H9 (cell line): ENCODE measurements around the gene KCNA2. TPM values are rescaled to one million over a fixed set of nuclear protein-coding genes. Genes with fewer than 3 reads are reported as not detected.

ENCODE experiments used
- DNase-seq: peaks from one replicate; pipeline ENCODE4 v3.0.0-alpha.2; 2017
- H2AFZ ChIP-seq: one replicate; pipeline ENCODE4 v1.6.1; 2013; ENCODE audit warnings: mild to moderate bottlenecking, low read length, control low read depth, moderate library complexity
- H2AK5ac ChIP-seq: 2 replicates; pipeline ENCODE4 v1.6.1; 2013; ENCODE audit warnings: low read length, control low read depth, mixed read lengths; ENCODE audit not compliant: insufficient read length
- H2BK120ac ChIP-seq: one replicate; pipeline ENCODE4 v1.6.1; 2013; ENCODE audit warnings: low read depth, mild to moderate bottlenecking, low read length, control low read depth, inconsistent platforms; ENCODE audit not compliant: poor library complexity, severe bottlenecking
- H2BK12ac ChIP-seq: 2 replicates; pipeline ENCODE4 v1.6.1; 2013; ENCODE audit warnings: low read length, control low read depth, mixed read lengths, low read depth; ENCODE audit not compliant: insufficient read length
- H2BK15ac ChIP-seq: 2 replicates; pipeline ENCODE4 v1.6.1; 2013; ENCODE audit warnings: low read depth, low read length, control low read depth
- H2BK20ac ChIP-seq: one replicate; pipeline ENCODE4 v1.6.1; 2013; ENCODE audit warnings: low read depth, mild to moderate bottlenecking, low read length, control low read depth, inconsistent platforms; ENCODE audit not compliant: poor library complexity, severe bottlenecking
- H2BK5ac ChIP-seq: 2 replicates; pipeline ENCODE4 v1.6.1; 2013; ENCODE audit warnings: low read length, control low read depth, mixed read lengths; ENCODE audit not compliant: insufficient read length
- H3K14ac ChIP-seq: 2 replicates; pipeline ENCODE4 v1.6.1; 2013; ENCODE audit warnings: low read length, control low read depth; ENCODE audit not compliant: insufficient read depth
- H3K18ac ChIP-seq: 2 replicates; pipeline ENCODE4 v1.6.1; 2013; ENCODE audit warnings: low read depth, mild to moderate bottlenecking, mixed read lengths, low read length, control low read depth; ENCODE audit not compliant: insufficient read length
- H3K23ac ChIP-seq: 2 replicates; pipeline ENCODE4 v1.6.1; 2013; ENCODE audit warnings: low read length, control low read depth, mixed read lengths, low read depth; ENCODE audit not compliant: insufficient read length
- H3K23me2 ChIP-seq: 2 replicates; pipeline ENCODE4 v1.6.1; 2013; ENCODE audit warnings: low read depth, mild to moderate bottlenecking, mixed read lengths, low read length, control low read depth; ENCODE audit not compliant: insufficient read length, poor library complexity, severe bottlenecking
- H3K27ac ChIP-seq: 2 replicates; pipeline ENCODE4 v1.5.1; 2013; ENCODE audit warnings: low read length, control low read depth, mixed read lengths, low read depth; ENCODE audit not compliant: insufficient read length
- H3K27me3 ChIP-seq: 2 replicates; pipeline ENCODE4 v1.6.1; 2013; ENCODE audit warnings: low read length, control low read depth, inconsistent platforms; ENCODE audit not compliant: insufficient read depth
- H3K4ac ChIP-seq: 2 replicates; pipeline ENCODE4 v1.6.1; 2013; ENCODE audit warnings: low read depth, mild to moderate bottlenecking, control low read depth, inconsistent platforms, low read length, moderate library complexity
- H3K4me1 ChIP-seq: 2 replicates; pipeline ENCODE4 v1.6.1; 2013; ENCODE audit warnings: low read length, control low read depth, inconsistent platforms; ENCODE audit not compliant: insufficient read depth
- H3K4me2 ChIP-seq: 2 replicates; pipeline ENCODE4 v1.6.1; 2013; ENCODE audit warnings: low read length, control low read depth, mixed read lengths; ENCODE audit not compliant: insufficient read length, insufficient read depth
- H3K56ac ChIP-seq: 2 replicates; pipeline ENCODE4 v1.6.1; 2013; ENCODE audit warnings: low read depth, mild to moderate bottlenecking, mixed read lengths, low read length, control low read depth; ENCODE audit not compliant: insufficient read length
- H3K79me1 ChIP-seq: 2 replicates; pipeline ENCODE4 v1.6.1; 2013; ENCODE audit warnings: low read depth, mild to moderate bottlenecking, moderate library complexity, low read length, control low read depth, inconsistent platforms; ENCODE audit not compliant: insufficient read depth, poor library complexity, severe bottlenecking
- H3K79me2 ChIP-seq: 2 replicates; pipeline ENCODE4 v1.6.1; 2013; ENCODE audit warnings: low read length, control low read depth, inconsistent platforms; ENCODE audit not compliant: insufficient read depth
- H3K9ac ChIP-seq: 2 replicates; pipeline ENCODE4 v1.6.1; 2013; ENCODE audit warnings: low read length, control low read depth, mixed read lengths; ENCODE audit not compliant: insufficient read length; ENCODE audit errors: extremely low read depth
- H3K9me3 ChIP-seq: one replicate; pipeline ENCODE4 v1.6.1; 2013; ENCODE audit warnings: low read depth, low read length, inconsistent platforms; ENCODE audit not compliant: control insufficient read depth
- H3T11ph ChIP-seq: one replicate; pipeline ENCODE4 v1.6.1; 2013; ENCODE audit warnings: mild to moderate bottlenecking, low read length, control low read depth, inconsistent platforms
- H4K20me1 ChIP-seq: one replicate; pipeline ENCODE4 v1.6.1; 2013; ENCODE audit not compliant: control insufficient read depth, insufficient read length, insufficient read depth
- H4K5ac ChIP-seq: 2 replicates; pipeline ENCODE4 v1.6.1; 2013; ENCODE audit warnings: low read depth, mild to moderate bottlenecking, mixed read lengths, low read length, control low read depth; ENCODE audit not compliant: insufficient read length
- H4K8ac ChIP-seq: replicated peaks from 2 replicates; pipeline ENCODE4 v1.6.1; 2013; ENCODE audit warnings: low read length, control low read depth, mixed read lengths, low read depth; ENCODE audit not compliant: insufficient read length
- H4K91ac ChIP-seq: 2 replicates; pipeline ENCODE4 v1.6.1; 2013; ENCODE audit warnings: low read depth, mild to moderate bottlenecking, moderate library complexity, mixed read lengths, low read length, control low read depth; ENCODE audit not compliant: insufficient read length
- H3K27ac Mint-ChIP-seq, 3 experiments: 2 replicates in 2 of 3; 3 replicates in 1 of 3; pipeline ENCODE4 v1.8.0; 2020 to 2021; ENCODE audit warnings: mixed read lengths in 3 of 3, mild to moderate bottlenecking in 1 of 3, moderate library complexity in 1 of 3
- H3K27me3 Mint-ChIP-seq: 2 replicates; pipeline ENCODE4 v1.8.0; 2021; ENCODE audit warnings: low read depth, mild to moderate bottlenecking, moderate library complexity, mixed read lengths
- H3K36me3 Mint-ChIP-seq, 3 experiments: 2 replicates in 2 of 3; 3 replicates in 1 of 3; pipeline ENCODE4 v1.8.0; 2020 to 2021; ENCODE audit warnings: low read depth in 3 of 3, mixed read lengths in 3 of 3; ENCODE audit not compliant: insufficient read depth in 1 of 3
- H3K4me1 Mint-ChIP-seq, 2 experiments: 2 replicates each; pipeline ENCODE4 v1.8.0; 2020; ENCODE audit warnings: mixed read lengths in 2 of 2
- H3K4me3 Mint-ChIP-seq, 2 experiments: 2 replicates in 1 of 2; 3 replicates in 1 of 2; pipeline ENCODE4 v1.8.0; 2020 to 2021; ENCODE audit warnings: mild to moderate bottlenecking in 2 of 2, mixed read lengths in 2 of 2, moderate library complexity in 1 of 2
- H3K9me3 Mint-ChIP-seq, 2 experiments: 2 replicates in 1 of 2; 3 replicates in 1 of 2; pipeline ENCODE4 v1.8.0; 2020; ENCODE audit warnings: mild to moderate bottlenecking in 2 of 2, mixed read lengths in 2 of 2, moderate library complexity in 1 of 2
- CTCF ChIP-seq: fragments of 200-600 bp; sonication (generic); conservative IDR thresholded peaks from 3 replicates; pipeline ENCODE4 v1.8.0; 2021; ENCODE audit warnings: antibody characterized with exemption, mild to moderate bottlenecking
- WGBS: extraction: QIAGEN DNeasy Blood & Tissue Kit; methylation state at CpG from one replicate; pipeline ENCODE4 v1.1.7; 2013; ENCODE audit warnings: missing lambda C conversion rate, low lambda C conversion rate, mixed read lengths; ENCODE audit not compliant: insufficient read length; ENCODE audit errors: extremely low coverage; 5-methylcytosine and 5-hydroxymethylcytosine counted together
- total RNA-seq: library from RNA; stranded (reverse); gene quantifications from 2 replicates; pipeline ENCODE4 v1.2.1, GENCODE V29; 2021

KCNA2 gene
- total RNA-seq, 1 experiment from 2014 or later = 0.33 TPM

- Histone ChIP-seq H3K27ac (no peak overlapping the region), H4K5ac (no peak overlapping the region), H3K18ac (no peak overlapping the region), H3K56ac (no peak overlapping the region), H3K79me2 (no peaks in the 10 kb centered on the region), H3K4me1 (no peaks in the 10 kb centered on the region; the same call in 1 of the 2 replicates), H2AK5ac (no peak overlapping the region), H2BK20ac (no peak overlapping the region), H2AFZ (no peak overlapping the region), H3K23me2 (no peaks in the 10 kb centered on the region), H3T11ph (no peak overlapping the region), H2BK12ac (no peak overlapping the region), H2BK15ac (no peak overlapping the region), H3K27me3 (peaks cover 3% of the 10 kb centered on the region; the same call in 1 of the 2 replicates), H3K79me1 (no peaks in the 10 kb centered on the region), H3K4ac (no peak overlapping the region), H3K4me2 (no peak overlapping the region), H3K14ac (no peak overlapping the region), H3K23ac (no peak overlapping the region), H2BK120ac (no peak overlapping the region), H4K20me1 (no peaks in the 10 kb centered on the region), H4K91ac (no peak overlapping the region), H2BK5ac (no peak overlapping the region), H4K8ac (no peak overlapping the region), H3K9ac (no peak overlapping the region), H3K9me3 (no peaks in the 10 kb centered on the region)
- whole genome bisulfite sequencing = no CpG with 5 or more reads among the region's 3 CpGs
- peaks cover 88% of the 10 kb centered on the region for H3K27me3 Mint-ChIP-seq
- TF ChIP-seq CTCF = no peak
- peaks cover 7% of the 10 kb centered on the region in 2 experiments for H3K4me1 Mint-ChIP-seq
- DNase-seq = no peak
- no peaks in the 10 kb centered on the region for H3K36me3 Mint-ChIP-seq
- no peaks in the 10 kb centered on the region for H3K9me3 Mint-ChIP-seq
- H3K4me3 Mint-ChIP-seq = no peak overlapping the region
- no peak overlapping the region for H3K27ac Mint-ChIP-seq
Measured at GRCh38 chr1:110566836-110567235, 39.3 kb downstream of the KCNA2 start.
